Measurements from ENCODE around the gene MYOM1.

Gene MYOM1

GRCh38 chr18:3124822-3125221 lies 94.9 kb downstream of the MYOM1 start:
- no peaks in the 10 kb centered on the region; the same call in 1 of the 2 replicates for H3K9me3 ChIP-seq (ENCODE audit: insufficient read depth, low read length)
- no peaks in the 10 kb centered on the region for H3K36me3 ChIP-seq (replicated peaks; ENCODE audit: low read depth, low read length)
- H3K9ac ChIP-seq (ENCODE audit: low read length): no peak overlapping the region
- H3K4me1 ChIP-seq (ENCODE audit: low read length): peaks cover 4% of the 10 kb centered on the region; the same call in 1 of the 2 replicates
- H4K20me1 ChIP-seq (ENCODE audit: insufficient read depth, low read length): no peaks in the 10 kb centered on the region
- H3K27me3 ChIP-seq (ENCODE audit: low read depth, low read length): no peaks in the 10 kb centered on the region
- H3K79me2 ChIP-seq (ENCODE audit: low read length): no peaks in the 10 kb centered on the region
- no peak overlapping the region for H2AFZ ChIP-seq (ENCODE audit: low read depth, low read length)
- no peak overlapping the region for H3K27ac ChIP-seq (ENCODE audit: low read length)
- no peak overlapping the region for H3K4me3 ChIP-seq (ENCODE audit: low read length)
- H3K4me2 ChIP-seq (ENCODE audit: low read length): no peak overlapping the region
- TF ChIP-seq EZH2phosphoT487 (IDR thresholded peaks at IDR 0.05; ENCODE audit: low read depth) (no peak), CTCF (IDR thresholded peaks at IDR 0.05; ENCODE audit: low read depth, low read length) (no peak)

GRCh38 chr18:3122851-3123250 lies 96.9 kb downstream of the MYOM1 start:
- H2AFZ ChIP-seq (ENCODE audit: low read depth, low read length): no peak overlapping the region
- no peaks in the 10 kb centered on the region for H3K36me3 ChIP-seq (replicated peaks; ENCODE audit: low read depth, low read length)
- no peak overlapping the region for H3K27ac ChIP-seq (ENCODE audit: low read length)
- H3K9me3 ChIP-seq (ENCODE audit: insufficient read depth, low read length): no peaks in the 10 kb centered on the region; the same call in 1 of the 2 replicates
- no peaks in the 10 kb centered on the region for H4K20me1 ChIP-seq (ENCODE audit: insufficient read depth, low read length)
- H3K27me3 ChIP-seq (ENCODE audit: low read depth, low read length): no peaks in the 10 kb centered on the region
- H3K4me2 ChIP-seq (ENCODE audit: low read length): no peak overlapping the region
- H3K4me3 ChIP-seq (ENCODE audit: low read length): no peak overlapping the region
- no peak overlapping the region for H3K9ac ChIP-seq (ENCODE audit: low read length)
- no peaks in the 10 kb centered on the region for H3K4me1 ChIP-seq (ENCODE audit: low read length)
- H3K79me2 ChIP-seq (ENCODE audit: low read length): no peaks in the 10 kb centered on the region
- no peak for TF ChIP-seq CTCF (IDR thresholded peaks at IDR 0.05; ENCODE audit: low read depth, low read length)
- no peak for TF ChIP-seq EZH2phosphoT487 (IDR thresholded peaks at IDR 0.05; ENCODE audit: low read depth)

- Histone ChIP-seq H3K9me3 (ENCODE audit: insufficient read depth, low read length) (no peaks in the 10 kb centered on the region; the same call in 1 of the 2 replicates), H3K4me2 (ENCODE audit: low read length) (no peak overlapping the region), H3K4me1 (ENCODE audit: low read length) (no peaks in the 10 kb centered on the region), H3K79me2 (ENCODE audit: low read length) (no peaks in the 10 kb centered on the region), H3K36me3 (replicated peaks; ENCODE audit: low read depth, low read length) (no peaks in the 10 kb centered on the region), H3K9ac (ENCODE audit: low read length) (no peak overlapping the region), H3K4me3 (ENCODE audit: low read length) (no peak overlapping the region), H4K20me1 (ENCODE audit: insufficient read depth, low read length) (no peaks in the 10 kb centered on the region), H2AFZ (ENCODE audit: low read depth, low read length) (no peak overlapping the region), H3K27me3 (ENCODE audit: low read depth, low read length) (no peaks in the 10 kb centered on the region), H3K27ac (ENCODE audit: low read length) (no peak overlapping the region)
- TF ChIP-seq EZH2phosphoT487 (IDR thresholded peaks at IDR 0.05; ENCODE audit: low read depth) (no peak), CTCF (IDR thresholded peaks at IDR 0.05; ENCODE audit: low read depth, low read length) (peak; percentile 42)
Measured at GRCh38 chr18:3121259-3121658, 98.5 kb downstream of the MYOM1 start.

- Histone ChIP-seq H3K9ac (ENCODE audit: low read length) (no peak overlapping the region), H3K27me3 (ENCODE audit: low read depth, low read length) (no peaks in the 10 kb centered on the region), H3K36me3 (replicated peaks; ENCODE audit: low read depth, low read length) (no peaks in the 10 kb centered on the region), H2AFZ (ENCODE audit: low read depth, low read length) (no peak overlapping the region), H3K27ac (ENCODE audit: low read length) (no peak overlapping the region), H3K4me2 (ENCODE audit: low read length) (no peak overlapping the region), H3K4me3 (ENCODE audit: low read length) (no peak overlapping the region), H3K9me3 (ENCODE audit: insufficient read depth, low read length) (no peaks in the 10 kb centered on the region; the same call in 1 of the 2 replicates), H3K79me2 (ENCODE audit: low read length) (no peaks in the 10 kb centered on the region), H4K20me1 (ENCODE audit: insufficient read depth, low read length) (no peaks in the 10 kb centered on the region), H3K4me1 (ENCODE audit: low read length) (no peaks in the 10 kb centered on the region)
- TF ChIP-seq CTCF (IDR thresholded peaks at IDR 0.05; ENCODE audit: low read depth, low read length) (no peak), EZH2phosphoT487 (IDR thresholded peaks at IDR 0.05; ENCODE audit: low read depth) (no peak)
Measured at GRCh38 chr18:3120356-3120755, 99.4 kb downstream of the MYOM1 start.

Measured in OCI-LY3 (cell line).